Measurements from ENCODE around the gene EFCAB8. TPM values are rescaled to one million over a fixed set of nuclear protein-coding genes. Genes with fewer than 3 reads are reported as not detected.

EFCAB8 gene
- total and polyA plus RNA-seq, 2 donors from 2014 or later, result 0.13 TPM; not detected in 1

GRCh38 chr20:32842688-32843524 is 15.8 kb upstream of the EFCAB8 start:
- FAIRE-seq (no peak), DNase-seq (no peak)
- Histone ChIP-seq H3K4me1 (ENCODE audit: control insufficient read depth in 2 of 3, insufficient read depth in 2 of 3, low read depth in 1 of 3, low read length in 3 of 3) (no peaks in the 10 kb centered on the region), H3K9ac (ENCODE audit: low read length in 3 of 3) (no peak overlapping the region), H3K9me3 (ENCODE audit: control insufficient read depth in 2 of 3, insufficient read depth in 1 of 3, low read length in 3 of 3) (no peaks in the 10 kb centered on the region), H3K4me3 (ENCODE audit: low read length in 3 of 3) (no peak overlapping the region), H3K36me3 (ENCODE audit: control insufficient read depth in 2 of 3, insufficient read depth in 3 of 3, low read length in 3 of 3) (peaks cover 8 to 44% (median 36%) of the 10 kb centered on the region in 3 donors), H3K27ac (ENCODE audit: low read depth in 2 of 2, low read length in 2 of 2) (no peak overlapping the region), H3K27me3 (ENCODE audit: control insufficient read depth, insufficient read depth, low read length) (no peaks in the 10 kb centered on the region)
- TF ChIP-seq CTCF (IDR thresholded peaks at IDR 0.05; ENCODE audit: borderline replicate concordance, extremely low read depth, insufficient read depth), result no peak
- intact Hi-C loops (cut with DNase I), result no loop called here

- TF ChIP-seq CTCF (IDR thresholded peaks at IDR 0.05; ENCODE audit: borderline replicate concordance, extremely low read depth, insufficient read depth), result no peak
- H3K36me3 ChIP-seq (ENCODE audit: control insufficient read depth in 2 of 3, insufficient read depth in 3 of 3, low read length in 3 of 3), result peaks cover 8 to 29% (median 25%) of the 10 kb centered on the region in 3 donors
- intact Hi-C loops (cut with DNase I), result no loop called here
- H3K27ac ChIP-seq (ENCODE audit: low read depth in 2 of 2, low read length in 2 of 2), result no peak overlapping the region
- no peak overlapping the region for H3K9ac ChIP-seq (ENCODE audit: low read length in 3 of 3)
- H3K27me3 ChIP-seq (ENCODE audit: control insufficient read depth, insufficient read depth, low read length), result no peaks in the 10 kb centered on the region
- no peaks in the 10 kb centered on the region for H3K9me3 ChIP-seq (ENCODE audit: control insufficient read depth in 2 of 3, insufficient read depth in 1 of 3, low read length in 3 of 3)
- no peaks in the 10 kb centered on the region for H3K4me1 ChIP-seq (ENCODE audit: control insufficient read depth in 2 of 3, insufficient read depth in 2 of 3, low read depth in 1 of 3, low read length in 3 of 3)
- no peak overlapping the region for H3K4me3 ChIP-seq (ENCODE audit: low read length in 3 of 3)
- DNase-seq, result no peak
- no peak for FAIRE-seq
Observed at GRCh38 chr20:32845786-32846185, 12.9 kb upstream of the EFCAB8 start.

GRCh38 chr20:32846852-32847251 is 11.9 kb upstream of the EFCAB8 start:
- no peaks in the 10 kb centered on the region for H3K27me3 ChIP-seq (ENCODE audit: control insufficient read depth, insufficient read depth, low read length)
- H3K27ac ChIP-seq (ENCODE audit: low read depth in 2 of 2, low read length in 2 of 2), result no peak overlapping the region
- DNase-seq (no peak), FAIRE-seq (no peak)
- no peaks in the 10 kb centered on the region for H3K4me1 ChIP-seq (ENCODE audit: control insufficient read depth in 2 of 3, insufficient read depth in 2 of 3, low read depth in 1 of 3, low read length in 3 of 3)
- no peaks in the 10 kb centered on the region for H3K9me3 ChIP-seq (ENCODE audit: control insufficient read depth in 2 of 3, insufficient read depth in 1 of 3, low read length in 3 of 3)
- no peak overlapping the region for H3K9ac ChIP-seq (ENCODE audit: low read length in 3 of 3)
- H3K4me3 ChIP-seq (ENCODE audit: low read length in 3 of 3), result no peak overlapping the region
- TF ChIP-seq CTCF (IDR thresholded peaks at IDR 0.05; ENCODE audit: borderline replicate concordance, extremely low read depth, insufficient read depth), result no peak
- intact Hi-C loops (cut with DNase I), result no loop called here
- peaks cover 8 to 31% (median 25%) of the 10 kb centered on the region in 3 donors for H3K36me3 ChIP-seq (ENCODE audit: control insufficient read depth in 2 of 3, insufficient read depth in 3 of 3, low read length in 3 of 3)

Data from kidney (tissue), 14 donors.